Glutamatergic neuron (in vitro differentiated cells): ENCODE results near the gene FMN1. TPM values are rescaled to one million over a fixed set of nuclear protein-coding genes. Genes with fewer than 3 reads are reported as not detected.

Experiments
- DNase-seq: peaks from one replicate; pipeline ENCODE4 v3.0.0; 2022
- H3K27ac Mint-ChIP-seq: one replicate; pipeline ENCODE4 v1.8.0; 2020; ENCODE audit warnings: mild to moderate bottlenecking, mixed read lengths, inconsistent platforms; ENCODE audit not compliant: unreplicated experiment
- H3K27me3 Mint-ChIP-seq: one replicate; pipeline ENCODE4 v1.8.0; 2020; ENCODE audit warnings: mild to moderate bottlenecking, moderate library complexity, mixed read lengths, inconsistent platforms; ENCODE audit not compliant: unreplicated experiment
- H3K36me3 Mint-ChIP-seq: one replicate; pipeline ENCODE4 v1.8.0; 2020; ENCODE audit warnings: mild to moderate bottlenecking, mixed read lengths, inconsistent platforms; ENCODE audit not compliant: unreplicated experiment
- H3K4me1 Mint-ChIP-seq: one replicate; pipeline ENCODE4 v1.8.0; 2020; ENCODE audit warnings: mild to moderate bottlenecking, low read depth, mixed read lengths, inconsistent platforms; ENCODE audit not compliant: unreplicated experiment
- H3K4me3 Mint-ChIP-seq: one replicate; pipeline ENCODE4 v1.8.0; 2020; ENCODE audit warnings: mild to moderate bottlenecking, mixed read lengths, inconsistent platforms; ENCODE audit not compliant: unreplicated experiment
- H3K9me3 Mint-ChIP-seq: one replicate; pipeline ENCODE4 v1.8.0; 2020; ENCODE audit warnings: mild to moderate bottlenecking, moderate library complexity, mixed read lengths, inconsistent platforms; ENCODE audit not compliant: unreplicated experiment
- total RNA-seq: library from RNA; stranded (reverse); fragmentation: NEBNext Ultra II Directional; extraction: Animal tissue kit (Norgen Biotek cat#: 25700); gene quantifications from one replicate; pipeline ENCODE4 v1.2.1, GENCODE V29; 2021; ENCODE audit not compliant: unreplicated experiment
- TF ChIP-seq, protein P1 (sequence below): fragments of 200-600 bp; sonication (generic); IDR thresholded peaks from one replicate; pipeline ENCODE4 v1.5.0; 2021; ENCODE audit not compliant: partially characterized antibody, unreplicated experiment

The FMN1 gene
- total RNA-seq, 1 donor from 2014 or later: 1.1 TPM

DNA sequence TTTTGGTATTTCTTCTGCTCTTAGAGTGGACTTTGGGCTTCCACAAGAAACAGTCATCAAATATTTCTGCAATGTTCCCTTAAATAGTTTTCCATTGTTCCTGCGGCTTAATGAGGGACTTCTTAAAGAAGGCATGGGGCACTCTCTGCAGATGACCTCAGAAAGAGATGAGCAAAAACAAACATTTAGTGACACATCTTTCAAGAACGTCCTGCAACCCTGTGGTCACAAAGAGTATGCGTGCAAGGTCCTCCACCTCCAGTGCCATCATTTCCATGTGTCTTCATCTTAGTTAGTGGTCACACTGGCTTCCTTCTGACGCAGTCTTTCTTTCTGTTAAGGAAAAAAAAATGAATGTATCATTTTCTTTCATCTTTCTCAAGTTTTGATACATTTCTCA is 420.5 kb downstream of the FMN1 start:
- DNase-seq: no peak
- TF ChIP-seq, protein P1, sequence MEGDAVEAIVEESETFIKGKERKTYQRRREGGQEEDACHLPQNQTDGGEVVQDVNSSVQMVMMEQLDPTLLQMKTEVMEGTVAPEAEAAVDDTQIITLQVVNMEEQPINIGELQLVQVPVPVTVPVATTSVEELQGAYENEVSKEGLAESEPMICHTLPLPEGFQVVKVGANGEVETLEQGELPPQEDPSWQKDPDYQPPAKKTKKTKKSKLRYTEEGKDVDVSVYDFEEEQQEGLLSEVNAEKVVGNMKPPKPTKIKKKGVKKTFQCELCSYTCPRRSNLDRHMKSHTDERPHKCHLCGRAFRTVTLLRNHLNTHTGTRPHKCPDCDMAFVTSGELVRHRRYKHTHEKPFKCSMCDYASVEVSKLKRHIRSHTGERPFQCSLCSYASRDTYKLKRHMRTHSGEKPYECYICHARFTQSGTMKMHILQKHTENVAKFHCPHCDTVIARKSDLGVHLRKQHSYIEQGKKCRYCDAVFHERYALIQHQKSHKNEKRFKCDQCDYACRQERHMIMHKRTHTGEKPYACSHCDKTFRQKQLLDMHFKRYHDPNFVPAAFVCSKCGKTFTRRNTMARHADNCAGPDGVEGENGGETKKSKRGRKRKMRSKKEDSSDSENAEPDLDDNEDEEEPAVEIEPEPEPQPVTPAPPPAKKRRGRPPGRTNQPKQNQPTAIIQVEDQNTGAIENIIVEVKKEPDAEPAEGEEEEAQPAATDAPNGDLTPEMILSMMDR: no peak
- no peaks in the 10 kb centered on the region for H3K4me1 Mint-ChIP-seq
- H3K27me3 Mint-ChIP-seq: no peaks in the 10 kb centered on the region
- H3K27ac Mint-ChIP-seq: no peak overlapping the region
- no peaks in the 10 kb centered on the region for H3K9me3 Mint-ChIP-seq
- no peaks in the 10 kb centered on the region for H3K36me3 Mint-ChIP-seq
- H3K4me3 Mint-ChIP-seq: no peak overlapping the region

- TF ChIP-seq, protein P1: no peak
- Mint-ChIP-seq H3K36me3 (no peaks in the 10 kb centered on the region), H3K27me3 (no peaks in the 10 kb centered on the region), H3K27ac (no peak overlapping the region), H3K4me1 (no peaks in the 10 kb centered on the region), H3K4me3 (no peak overlapping the region), H3K9me3 (no peaks in the 10 kb centered on the region)
- no peak for DNase-seq
Measured at GRCh38 chr15:32767236-32767635, 427.3 kb downstream of the FMN1 start.

- H3K27me3 Mint-ChIP-seq: no peaks in the 10 kb centered on the region
- H3K4me1 Mint-ChIP-seq: no peaks in the 10 kb centered on the region
- H3K27ac Mint-ChIP-seq: no peak overlapping the region
- TF ChIP-seq, protein P1: no peak
- DNase-seq: no peak
- H3K4me3 Mint-ChIP-seq: no peak overlapping the region
- no peaks in the 10 kb centered on the region for H3K9me3 Mint-ChIP-seq
- H3K36me3 Mint-ChIP-seq: no peaks in the 10 kb centered on the region
Measured at GRCh38 chr15:32766101-32766500, 428.4 kb downstream of the FMN1 start.

DNA sequence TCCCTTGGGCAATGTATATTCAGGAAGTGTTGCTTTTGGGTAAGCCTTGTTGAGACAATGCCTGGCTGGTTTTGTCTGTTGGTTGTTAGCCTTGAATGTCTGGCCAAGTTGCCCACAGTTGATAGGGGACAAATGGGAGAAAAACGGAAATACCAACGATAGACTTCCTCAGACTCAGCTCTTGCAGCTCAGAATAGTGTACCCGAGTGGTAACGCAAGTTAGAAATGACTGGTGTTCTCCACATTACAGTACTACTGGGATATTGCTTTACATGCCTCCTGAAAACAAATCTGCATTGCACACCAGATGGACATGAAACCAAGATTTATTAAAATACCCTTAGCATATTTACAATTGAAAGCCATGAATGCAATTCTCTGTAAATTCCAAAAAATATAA is 429.3 kb downstream of the FMN1 start:
- Mint-ChIP-seq H3K36me3 (no peaks in the 10 kb centered on the region), H3K4me1 (no peaks in the 10 kb centered on the region)
- TF ChIP-seq, protein P1: no peak

GRCh38 chr15:32763295-32763694 is 431.2 kb downstream of the FMN1 start:
- no peak for DNase-seq

More for the DNA sequence above, 429.3 kb downstream of the FMN1 start:
- Mint-ChIP-seq H3K27ac (no peak overlapping the region), H3K4me3 (no peak overlapping the region), H3K9me3 (no peaks in the 10 kb centered on the region), H3K27me3 (no peaks in the 10 kb centered on the region)
- no peak for DNase-seq

More at GRCh38 chr15:32763295-32763694, 431.2 kb downstream of the FMN1 start:
- Mint-ChIP-seq H3K27ac (no peak overlapping the region), H3K36me3 (no peaks in the 10 kb centered on the region), H3K9me3 (no peaks in the 10 kb centered on the region), H3K4me3 (no peak overlapping the region), H3K27me3 (no peaks in the 10 kb centered on the region), H3K4me1 (no peaks in the 10 kb centered on the region)
- TF ChIP-seq, protein P1: no peak
